ENCODE results near the gene RAI1. TPM values are rescaled to one million over a fixed set of nuclear protein-coding genes. Genes with fewer than 3 reads are reported as not detected.
"Not testable (repeated sequence)": the region's sequence is repeated elsewhere in the genome, so short reads cannot be mapped to it uniquely, and the experiment has no call there.

The RAI1 gene
- total RNA-seq, 1 donor from 2014 or later = 31.2 TPM

- Mint-ChIP-seq H3K4me3 (no peak overlapping the region), H3K27ac (no peak overlapping the region), H3K27me3 (no peaks in the 10 kb centered on the region), H3K9me3 (no peaks in the 10 kb centered on the region), H3K4me1 (peaks cover 8% of the 10 kb centered on the region), H3K36me3 (ENCODE audit: low read depth) (peaks cover 30% of the 10 kb centered on the region)
- intact Hi-C loops (cut with micrococcal nuclease) = no loop called here
- ChIA-PET POLR2A (interaction anchor here (0.7 kb wide), 1 partner anchor 106 kb away, joined by 3 read pairs; no protein-coding TSS in a partner anchor), CTCF (no interaction called here)
- DNase-seq (no peak), ATAC-seq (ENCODE audit: low read depth) (no peak)
- TF ChIP-seq, protein P1, sequence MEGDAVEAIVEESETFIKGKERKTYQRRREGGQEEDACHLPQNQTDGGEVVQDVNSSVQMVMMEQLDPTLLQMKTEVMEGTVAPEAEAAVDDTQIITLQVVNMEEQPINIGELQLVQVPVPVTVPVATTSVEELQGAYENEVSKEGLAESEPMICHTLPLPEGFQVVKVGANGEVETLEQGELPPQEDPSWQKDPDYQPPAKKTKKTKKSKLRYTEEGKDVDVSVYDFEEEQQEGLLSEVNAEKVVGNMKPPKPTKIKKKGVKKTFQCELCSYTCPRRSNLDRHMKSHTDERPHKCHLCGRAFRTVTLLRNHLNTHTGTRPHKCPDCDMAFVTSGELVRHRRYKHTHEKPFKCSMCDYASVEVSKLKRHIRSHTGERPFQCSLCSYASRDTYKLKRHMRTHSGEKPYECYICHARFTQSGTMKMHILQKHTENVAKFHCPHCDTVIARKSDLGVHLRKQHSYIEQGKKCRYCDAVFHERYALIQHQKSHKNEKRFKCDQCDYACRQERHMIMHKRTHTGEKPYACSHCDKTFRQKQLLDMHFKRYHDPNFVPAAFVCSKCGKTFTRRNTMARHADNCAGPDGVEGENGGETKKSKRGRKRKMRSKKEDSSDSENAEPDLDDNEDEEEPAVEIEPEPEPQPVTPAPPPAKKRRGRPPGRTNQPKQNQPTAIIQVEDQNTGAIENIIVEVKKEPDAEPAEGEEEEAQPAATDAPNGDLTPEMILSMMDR (IDR thresholded peaks at IDR 0.05) = no peak
These were observed 125.5 kb downstream of the RAI1 start for GRCh38 chr17:17806611-17807274.

DNA sequence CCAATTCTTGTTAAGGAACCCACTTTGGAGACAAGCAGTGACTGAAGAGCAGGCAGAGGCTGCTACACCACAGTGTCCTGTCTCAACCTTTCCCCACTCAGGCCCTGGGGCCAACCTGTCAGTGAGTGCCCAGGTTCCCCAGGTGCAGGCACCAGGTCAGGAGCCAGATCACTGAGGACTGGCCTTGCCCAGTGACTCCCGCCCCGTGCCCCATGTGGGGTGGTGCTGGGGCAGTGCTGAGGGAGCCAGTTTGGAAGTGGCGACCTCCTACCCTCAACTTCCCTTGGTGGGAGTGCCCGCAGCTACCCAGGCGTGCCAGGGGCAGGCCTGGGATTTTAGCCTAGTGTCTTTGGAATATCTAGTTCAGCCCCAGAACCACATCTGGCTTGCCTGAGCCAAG lies 126.2 kb downstream of the RAI1 start:
- CTCF ChIA-PET = interaction anchor here (1.5 to 1.7 kb wide), 2 partner anchors 54 to 125 kb away, joined by 5 to 8 read pairs; no protein-coding TSS in a partner anchor
- H3K4me1 Mint-ChIP-seq = peaks cover 11% of the 10 kb centered on the region
- no peaks in the 10 kb centered on the region for H3K27me3 Mint-ChIP-seq
- no peaks in the 10 kb centered on the region for H3K9me3 Mint-ChIP-seq
- TF ChIP-seq, protein P1 (IDR thresholded peaks at IDR 0.05) = no peak
- DNase-seq (no peak), ATAC-seq (ENCODE audit: low read depth) (no peak)
- H3K4me3 Mint-ChIP-seq = no peak overlapping the region
- no peak overlapping the region for H3K27ac Mint-ChIP-seq
- POLR2A ChIA-PET = no interaction called here
- intact Hi-C loops (cut with micrococcal nuclease) = no loop called here
- H3K36me3 Mint-ChIP-seq (ENCODE audit: low read depth) = peaks cover 33% of the 10 kb centered on the region

GRCh38 chr17:17808200-17808599 lies 126.9 kb downstream of the RAI1 start:
- ATAC-seq (ENCODE audit: low read depth); H3K27me3 Mint-ChIP-seq; H3K27ac Mint-ChIP-seq; H3K9me3 Mint-ChIP-seq; intact Hi-C loops (cut with micrococcal nuclease); DNase-seq; H3K4me3 Mint-ChIP-seq; POLR2A ChIA-PET: not testable (repeated sequence)
- peaks cover 35% of the 10 kb centered on the region for H3K36me3 Mint-ChIP-seq (ENCODE audit: low read depth)
- H3K4me1 Mint-ChIP-seq = peaks cover 11% of the 10 kb centered on the region
- CTCF ChIA-PET = interaction anchor here (1.5 to 1.7 kb wide), 2 partner anchors 53 to 126 kb away, joined by 5 to 8 read pairs; no protein-coding TSS in a partner anchor

DNA sequence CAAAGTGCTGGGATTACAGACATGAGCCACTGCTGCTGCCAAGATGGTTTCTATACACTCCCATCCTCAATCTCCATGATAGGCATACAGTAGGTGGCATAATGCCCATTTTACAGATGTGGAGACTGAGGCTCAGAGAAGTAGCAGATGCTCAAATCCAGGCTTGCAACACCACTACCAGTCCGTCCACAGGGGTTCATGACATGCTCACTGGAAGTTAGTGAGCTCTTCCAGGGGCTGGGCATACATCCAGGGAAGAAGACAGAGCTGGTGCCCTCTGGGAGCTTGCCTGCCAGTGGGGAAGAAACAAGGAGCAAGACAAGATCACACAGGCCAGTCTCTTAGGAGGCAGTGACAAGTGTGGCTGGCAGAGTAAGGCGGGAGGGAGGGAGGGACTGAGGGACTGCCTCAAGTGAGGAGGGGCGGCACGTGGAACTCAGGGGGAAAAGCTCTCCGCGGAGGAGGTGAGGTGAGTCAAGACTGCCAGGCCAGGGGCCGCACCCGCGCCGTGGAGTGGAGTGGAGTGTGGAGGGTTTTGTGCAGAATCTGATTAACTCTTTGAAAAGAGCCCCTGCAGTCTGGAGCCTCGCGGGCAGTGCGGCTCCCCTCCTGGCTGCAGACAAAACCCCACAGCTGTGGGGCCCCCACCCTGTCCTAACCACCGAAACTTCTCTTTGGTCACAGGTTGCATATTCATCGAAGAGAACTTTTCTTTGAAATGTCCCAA lies 127.6 kb downstream of the RAI1 start:
- H3K4me3 Mint-ChIP-seq = no peak overlapping the region
- H3K4me1 Mint-ChIP-seq = peaks cover 11% of the 10 kb centered on the region
- POLR2A ChIA-PET = interaction anchor here (0.5 to 0.6 kb wide), 2 partner anchors 28 to 53 kb away, joined by 3 to 4 read pairs; partner anchors contain the start of gene SREBF1
- DNase-seq (no peak), ATAC-seq (ENCODE audit: low read depth) (peak; percentile 37)
- TF ChIP-seq, protein P1 (IDR thresholded peaks at IDR 0.05) = no peak
- no peaks in the 10 kb centered on the region for H3K27me3 Mint-ChIP-seq
- CTCF ChIA-PET = interaction anchor here (1.5 to 1.7 kb wide), 2 partner anchors 52 to 126 kb away, joined by 5 to 8 read pairs; no protein-coding TSS in a partner anchor
- intact Hi-C loops (cut with micrococcal nuclease) = no loop called here
- no peak overlapping the region for H3K27ac Mint-ChIP-seq
- H3K36me3 Mint-ChIP-seq (ENCODE audit: low read depth) = peaks cover 32% of the 10 kb centered on the region
- H3K9me3 Mint-ChIP-seq = no peaks in the 10 kb centered on the region

GRCh38 chr17:17809531-17810083 lies 128.3 kb downstream of the RAI1 start:
- POLR2A ChIA-PET = interaction anchor here (0.5 to 0.6 kb wide), 3 partner anchors 27 to 316 kb away, joined by 3 to 4 read pairs (median 3); partner anchors contain the start of gene SREBF1
- peaks cover 31% of the 10 kb centered on the region for H3K36me3 Mint-ChIP-seq (ENCODE audit: low read depth)
- H3K9me3 Mint-ChIP-seq = no peaks in the 10 kb centered on the region
- intact Hi-C loops (cut with micrococcal nuclease) = no loop called here
- ATAC-seq (ENCODE audit: low read depth) (no peak), DNase-seq (no peak)
- H3K4me1 Mint-ChIP-seq = peaks cover 11% of the 10 kb centered on the region
- no peaks in the 10 kb centered on the region for H3K27me3 Mint-ChIP-seq
- no peak overlapping the region for H3K4me3 Mint-ChIP-seq
- no peak overlapping the region for H3K27ac Mint-ChIP-seq
- CTCF ChIA-PET = interaction anchor here (1.3 kb wide), 1 partner anchor 130 kb away, joined by 3 read pairs; no protein-coding TSS in a partner anchor
- TF ChIP-seq, protein P1 (IDR thresholded peaks at IDR 0.05) = no peak
